SK-N-SH treated with all-trans-retinoic acid at 6 μM for 48 hours (cell line): ENCODE results near the gene CLHC1.

Source experiments
- ATAC-seq: fragments of 200-7000 bp; cut with Tn5 transposase; 3 replicates; pipeline ENCODE4 v1.9.1; 2020; ENCODE audit warnings: mild to moderate bottlenecking, moderate library complexity
- ARNTL ChIP-seq: fragments of 450-650 bp; formaldehyde crosslinking; IDR thresholded peaks from 2 replicates; pipeline ENCODE4 v1.5.0; 2020; ENCODE audit warnings: low read depth, mild to moderate bottlenecking, moderate library complexity, borderline replicate concordance
- BACH2 ChIP-seq: fragments of 250-450 bp; sonication (Bioruptor Pico); IDR thresholded peaks from 2 replicates; pipeline ENCODE4 v1.9.0; 2021; ENCODE audit warnings: mild to moderate bottlenecking, borderline replicate concordance
- CREB5 ChIP-seq: fragments of 250-450 bp; sonication (Bioruptor Pico); IDR thresholded peaks from 2 replicates; pipeline ENCODE4 v1.5.1; 2020; ENCODE audit warnings: low read depth, mild to moderate bottlenecking, moderate library complexity
- CSDC2 ChIP-seq: fragments of 250-450 bp; sonication (Bioruptor Pico); IDR thresholded peaks from 2 replicates; pipeline ENCODE4 v1.5.0; 2020; ENCODE audit warnings: mild to moderate bottlenecking, moderate library complexity
- ESRRG ChIP-seq: fragments of 250-450 bp; sonication (Bioruptor Pico); IDR thresholded peaks from 2 replicates; pipeline ENCODE4 v1.6.1; 2021; ENCODE audit warnings: mild to moderate bottlenecking
- ISL1 ChIP-seq: fragments of 250-450 bp; sonication (Bioruptor Pico); IDR thresholded peaks from 2 replicates; pipeline ENCODE4 v2.1.2; 2022; ENCODE audit warnings: mild to moderate bottlenecking, moderate library complexity
- OSR1 ChIP-seq: fragments of 250-450 bp; sonication (Bioruptor Pico); IDR thresholded peaks from 2 replicates; pipeline ENCODE4 v1.8.0; 2022; ENCODE audit warnings: moderate library complexity, mild to moderate bottlenecking, inconsistent platforms
- PATZ1 ChIP-seq: fragments of 250-450 bp; sonication (Bioruptor Pico); IDR thresholded peaks from 2 replicates; pipeline ENCODE4 v1.8.0; 2020; ENCODE audit warnings: mild to moderate bottlenecking, moderate library complexity, borderline replicate concordance
- PPARA ChIP-seq: fragments of 250-450 bp; sonication (Bioruptor Pico); IDR thresholded peaks from 2 replicates; pipeline ENCODE4 v1.5.0; 2020; ENCODE audit warnings: mild to moderate bottlenecking, borderline replicate concordance
- RARB ChIP-seq: fragments of 250-450 bp; sonication (Bioruptor Pico); IDR thresholded peaks from 2 replicates; pipeline ENCODE4 v1.8.0; 2021; ENCODE audit warnings: mild to moderate bottlenecking, moderate library complexity
- SNAI2 ChIP-seq: fragments of 250-450 bp; sonication (Bioruptor Pico); IDR thresholded peaks from 2 replicates; pipeline ENCODE4 v1.5.0; 2020; ENCODE audit warnings: mild to moderate bottlenecking, moderate library complexity
- TCF4 ChIP-seq: fragments of 250-450 bp; sonication (Bioruptor Pico); IDR thresholded peaks from 2 replicates; pipeline ENCODE4 v1.8.0; 2021; ENCODE audit warnings: mild to moderate bottlenecking, moderate library complexity, borderline replicate concordance
- TOX ChIP-seq: fragments of 250-450 bp; sonication (Bioruptor Pico); IDR thresholded peaks from 2 replicates; pipeline ENCODE4 v1.8.0; 2021; ENCODE audit warnings: mild to moderate bottlenecking, moderate library complexity, borderline replicate concordance
- ZC3H10 ChIP-seq: fragments of 250-450 bp; sonication (Bioruptor Pico); IDR thresholded peaks from 2 replicates; pipeline ENCODE4 v1.5.1; 2021; ENCODE audit warnings: mild to moderate bottlenecking, moderate library complexity
- ZFP3 ChIP-seq: fragments of 250-450 bp; sonication (Bioruptor Pico); IDR thresholded peaks from 2 replicates; pipeline ENCODE4 v1.5.0; 2020; ENCODE audit warnings: mild to moderate bottlenecking, moderate library complexity
- ZFP30 ChIP-seq: fragments of 450-650 bp; formaldehyde crosslinking; IDR thresholded peaks from 2 replicates; pipeline ENCODE4 v1.5.0; 2022; ENCODE audit warnings: mild to moderate bottlenecking, moderate library complexity
- ZNF565 ChIP-seq: fragments of 450-650 bp; formaldehyde crosslinking; conservative IDR thresholded peaks from 2 replicates; pipeline ENCODE4 v1.5.0; 2020; ENCODE audit warnings: low read depth, mild to moderate bottlenecking, moderate library complexity
- ZNF70 ChIP-seq: fragments of 450-650 bp; formaldehyde crosslinking; IDR thresholded peaks from 2 replicates; pipeline ENCODE4 v1.5.0; 2020; ENCODE audit warnings: mild to moderate bottlenecking, moderate library complexity
- ZNF8 ChIP-seq: fragments of 450-650 bp; formaldehyde crosslinking; IDR thresholded peaks from 2 replicates; pipeline ENCODE4 v1.5.0; 2020; ENCODE audit warnings: mild to moderate bottlenecking, moderate library complexity
- TF ChIP-seq, protein P1 (sequence below): fragments of 250-450 bp; sonication (Bioruptor Pico); IDR thresholded peaks from 2 replicates; pipeline ENCODE4 v1.5.1; 2021; ENCODE audit warnings: mild to moderate bottlenecking, moderate library complexity
- TF ChIP-seq, protein P2 (sequence below): fragments of 250-450 bp; sonication (Bioruptor Pico); IDR thresholded peaks from 2 replicates; pipeline ENCODE4 v1.8.0; 2021; ENCODE audit warnings: low read depth, mild to moderate bottlenecking, moderate library complexity, borderline replicate concordance
- TF ChIP-seq, protein P3 (sequence below): fragments of 250-450 bp; sonication (Bioruptor Pico); IDR thresholded peaks from 2 replicates; pipeline ENCODE4 v1.5.0; 2020; ENCODE audit warnings: mild to moderate bottlenecking, moderate library complexity

Gene CLHC1

DNA sequence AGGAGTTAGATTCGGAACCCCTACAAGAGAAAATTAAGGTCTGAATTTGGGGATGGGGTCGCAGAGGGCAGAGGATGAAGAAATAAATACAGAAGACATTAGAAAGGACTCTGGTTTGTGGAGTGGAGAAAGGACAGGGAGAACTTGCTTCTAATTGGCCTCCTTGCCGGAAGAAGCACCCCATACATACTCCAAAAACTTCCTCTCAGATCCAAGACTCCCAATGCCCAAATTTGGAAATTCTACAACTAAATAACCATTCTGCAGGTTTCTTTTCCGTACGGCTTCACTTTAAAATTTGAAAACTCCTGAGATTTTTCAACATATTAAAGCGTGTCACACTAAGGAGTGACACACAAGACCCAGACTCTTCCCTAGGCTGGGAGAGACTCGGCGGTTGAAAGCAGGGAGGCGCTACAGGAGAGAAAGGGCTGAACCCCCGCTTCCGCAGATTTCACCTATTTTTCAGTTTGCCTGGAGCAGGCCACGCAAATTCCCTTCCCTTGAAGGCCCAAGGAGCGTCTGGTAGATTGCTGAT is 478 bp downstream of the CLHC1 start:
- TF ChIP-seq ESRRG (CRISPR knock-in tag) (no peak), SNAI2 (no peak), ZFP30 (CRISPR knock-in tag) (no peak), CSDC2 (no peak), PATZ1 (no peak), ZNF565 (CRISPR knock-in tag) (no peak), TCF4 (CRISPR knock-in tag) (no peak), ZNF70 (no peak), CREB5 (no peak), PPARA (CRISPR knock-in tag) (no peak), ARNTL (no peak), RARB (CRISPR knock-in tag) (no peak), ZNF8 (no peak), ZC3H10 (CRISPR knock-in tag) (no peak), OSR1 (CRISPR knock-in tag) (no peak), BACH2 (CRISPR knock-in tag) (no peak), ISL1 (CRISPR knock-in tag) (no peak)
- TF ChIP-seq, protein P1, sequence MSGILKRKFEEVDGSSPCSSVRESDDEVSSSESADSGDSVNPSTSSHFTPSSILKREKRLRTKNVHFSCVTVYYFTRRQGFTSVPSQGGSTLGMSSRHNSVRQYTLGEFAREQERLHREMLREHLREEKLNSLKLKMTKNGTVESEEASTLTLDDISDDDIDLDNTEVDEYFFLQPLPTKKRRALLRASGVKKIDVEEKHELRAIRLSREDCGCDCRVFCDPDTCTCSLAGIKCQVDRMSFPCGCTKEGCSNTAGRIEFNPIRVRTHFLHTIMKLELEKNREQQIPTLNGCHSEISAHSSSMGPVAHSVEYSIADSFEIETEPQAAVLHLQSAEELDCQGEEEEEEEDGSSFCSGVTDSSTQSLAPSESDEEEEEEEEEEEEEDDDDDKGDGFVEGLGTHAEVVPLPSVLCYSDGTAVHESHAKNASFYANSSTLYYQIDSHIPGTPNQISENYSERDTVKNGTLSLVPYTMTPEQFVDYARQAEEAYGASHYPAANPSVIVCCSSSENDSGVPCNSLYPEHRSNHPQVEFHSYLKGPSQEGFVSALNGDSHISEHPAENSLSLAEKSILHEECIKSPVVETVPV (CRISPR knock-in tag), result no peak
- TF ChIP-seq, protein P2, sequence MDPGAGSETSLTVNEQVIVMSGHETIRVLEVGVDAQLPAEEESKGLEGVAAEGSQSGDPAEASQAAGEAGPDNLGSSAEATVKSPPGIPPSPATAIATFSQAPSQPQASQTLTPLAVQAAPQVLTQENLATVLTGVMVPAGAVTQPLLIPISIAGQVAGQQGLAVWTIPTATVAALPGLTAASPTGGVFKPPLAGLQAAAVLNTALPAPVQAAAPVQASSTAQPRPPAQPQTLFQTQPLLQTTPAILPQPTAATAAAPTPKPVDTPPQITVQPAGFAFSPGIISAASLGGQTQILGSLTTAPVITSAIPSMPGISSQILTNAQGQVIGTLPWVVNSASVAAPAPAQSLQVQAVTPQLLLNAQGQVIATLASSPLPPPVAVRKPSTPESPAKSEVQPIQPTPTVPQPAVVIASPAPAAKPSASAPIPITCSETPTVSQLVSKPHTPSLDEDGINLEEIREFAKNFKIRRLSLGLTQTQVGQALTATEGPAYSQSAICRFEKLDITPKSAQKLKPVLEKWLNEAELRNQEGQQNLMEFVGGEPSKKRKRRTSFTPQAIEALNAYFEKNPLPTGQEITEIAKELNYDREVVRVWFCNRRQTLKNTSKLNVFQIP, result no peak
- ATAC-seq, result peak; percentile 38

- TF ChIP-seq TOX, result no peak
- TF ChIP-seq OSR1 (CRISPR knock-in tag), result no peak
- TF ChIP-seq ARNTL, result no peak
- no peak for TF ChIP-seq PATZ1
- no peak for TF ChIP-seq ZNF8
- TF ChIP-seq ZFP3 (CRISPR knock-in tag), result no peak
- no peak for TF ChIP-seq PPARA (CRISPR knock-in tag)
- TF ChIP-seq CSDC2, result no peak
- TF ChIP-seq CREB5, result no peak
- no peak for TF ChIP-seq ESRRG (CRISPR knock-in tag)
- no peak for TF ChIP-seq ZFP30 (CRISPR knock-in tag)
- TF ChIP-seq ZNF70, result no peak
- TF ChIP-seq ZNF565 (CRISPR knock-in tag), result no peak
- TF ChIP-seq, protein P1 (CRISPR knock-in tag), result no peak
- no peak for TF ChIP-seq ISL1 (CRISPR knock-in tag)
- no peak for TF ChIP-seq BACH2 (CRISPR knock-in tag)
- TF ChIP-seq SNAI2, result no peak
- TF ChIP-seq TCF4 (CRISPR knock-in tag), result no peak
- TF ChIP-seq, protein P3, sequence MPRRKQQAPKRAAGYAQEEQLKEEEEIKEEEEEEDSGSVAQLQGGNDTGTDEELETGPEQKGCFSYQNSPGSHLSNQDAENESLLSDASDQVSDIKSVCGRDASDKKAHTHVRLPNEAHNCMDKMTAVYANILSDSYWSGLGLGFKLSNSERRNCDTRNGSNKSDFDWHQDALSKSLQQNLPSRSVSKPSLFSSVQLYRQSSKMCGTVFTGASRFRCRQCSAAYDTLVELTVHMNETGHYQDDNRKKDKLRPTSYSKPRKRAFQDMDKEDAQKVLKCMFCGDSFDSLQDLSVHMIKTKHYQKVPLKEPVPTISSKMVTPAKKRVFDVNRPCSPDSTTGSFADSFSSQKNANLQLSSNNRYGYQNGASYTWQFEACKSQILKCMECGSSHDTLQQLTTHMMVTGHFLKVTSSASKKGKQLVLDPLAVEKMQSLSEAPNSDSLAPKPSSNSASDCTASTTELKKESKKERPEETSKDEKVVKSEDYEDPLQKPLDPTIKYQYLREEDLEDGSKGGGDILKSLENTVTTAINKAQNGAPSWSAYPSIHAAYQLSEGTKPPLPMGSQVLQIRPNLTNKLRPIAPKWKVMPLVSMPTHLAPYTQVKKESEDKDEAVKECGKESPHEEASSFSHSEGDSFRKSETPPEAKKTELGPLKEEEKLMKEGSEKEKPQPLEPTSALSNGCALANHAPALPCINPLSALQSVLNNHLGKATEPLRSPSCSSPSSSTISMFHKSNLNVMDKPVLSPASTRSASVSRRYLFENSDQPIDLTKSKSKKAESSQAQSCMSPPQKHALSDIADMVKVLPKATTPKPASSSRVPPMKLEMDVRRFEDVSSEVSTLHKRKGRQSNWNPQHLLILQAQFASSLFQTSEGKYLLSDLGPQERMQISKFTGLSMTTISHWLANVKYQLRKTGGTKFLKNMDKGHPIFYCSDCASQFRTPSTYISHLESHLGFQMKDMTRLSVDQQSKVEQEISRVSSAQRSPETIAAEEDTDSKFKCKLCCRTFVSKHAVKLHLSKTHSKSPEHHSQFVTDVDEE (CRISPR knock-in tag), result no peak
- ATAC-seq, result no peak
Measured at GRCh38 chr2:55230551-55230950, 1.5 kb downstream of the CLHC1 start.
